Measurements from ENCODE around the gene SBF2. TPM values are rescaled to one million over a fixed set of nuclear protein-coding genes. Genes with fewer than 3 reads are reported as not detected.

SBF2 gene
- polyA plus RNA-seq, 1 donor from 2014 or later = 53.4 TPM

DNA sequence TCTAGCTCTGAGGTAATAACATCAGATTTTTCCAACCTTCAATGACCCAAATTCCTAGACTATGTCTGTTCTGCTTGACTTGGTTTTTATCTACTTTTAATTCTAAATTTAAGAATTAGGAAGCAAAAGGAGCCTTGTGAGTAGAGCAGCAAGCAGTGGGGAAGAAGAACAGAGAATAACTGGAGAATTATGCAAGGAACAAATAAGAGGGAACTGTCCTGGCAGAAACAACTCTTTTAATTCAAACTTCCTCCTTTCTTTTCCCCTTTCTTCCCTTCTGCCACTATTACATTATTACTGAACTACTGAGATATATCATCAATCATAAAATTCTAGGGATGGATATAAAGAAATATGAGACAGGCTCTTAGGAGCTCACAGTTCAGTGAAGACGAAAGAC, 276.1 kb downstream of the SBF2 start:
- H3K9ac ChIP-seq (ENCODE audit: low read length) = no peak overlapping the region
- H4K20me1 ChIP-seq (ENCODE audit: insufficient read depth) = no peaks in the 10 kb centered on the region
- no peak overlapping the region for H3K27ac ChIP-seq (ENCODE audit: low read length)
- H3K4me3 ChIP-seq (ENCODE audit: low read length) = no peak overlapping the region
- no peaks in the 10 kb centered on the region for H3K9me3 ChIP-seq (ENCODE audit: low read length)
- no peaks in the 10 kb centered on the region for H3F3A ChIP-seq (ENCODE audit: insufficient read depth, low read length, poor library complexity, severe bottlenecking)
- H3K9me2 ChIP-seq (ENCODE audit: insufficient read depth, low read length) = no peaks in the 10 kb centered on the region
- TF ChIP-seq TAF1 (IDR thresholded peaks at IDR 0.05; ENCODE audit: low read depth) (no peak), EP300 (conservative IDR thresholded peaks at IDR 0.05; ENCODE audit: poor library complexity, severe bottlenecking) (no peak), MXI1 (conservative IDR thresholded peaks at IDR 0.05; ENCODE audit: poor library complexity, severe bottlenecking) (no peak), POLR2AphosphoS5 (IDR thresholded peaks at IDR 0.05) (no peak), SMC3 (conservative IDR thresholded peaks at IDR 0.05; ENCODE audit: poor library complexity) (no peak), RAD21 (conservative IDR thresholded peaks at IDR 0.05) (no peak)
- TF ChIP-seq, protein P1, sequence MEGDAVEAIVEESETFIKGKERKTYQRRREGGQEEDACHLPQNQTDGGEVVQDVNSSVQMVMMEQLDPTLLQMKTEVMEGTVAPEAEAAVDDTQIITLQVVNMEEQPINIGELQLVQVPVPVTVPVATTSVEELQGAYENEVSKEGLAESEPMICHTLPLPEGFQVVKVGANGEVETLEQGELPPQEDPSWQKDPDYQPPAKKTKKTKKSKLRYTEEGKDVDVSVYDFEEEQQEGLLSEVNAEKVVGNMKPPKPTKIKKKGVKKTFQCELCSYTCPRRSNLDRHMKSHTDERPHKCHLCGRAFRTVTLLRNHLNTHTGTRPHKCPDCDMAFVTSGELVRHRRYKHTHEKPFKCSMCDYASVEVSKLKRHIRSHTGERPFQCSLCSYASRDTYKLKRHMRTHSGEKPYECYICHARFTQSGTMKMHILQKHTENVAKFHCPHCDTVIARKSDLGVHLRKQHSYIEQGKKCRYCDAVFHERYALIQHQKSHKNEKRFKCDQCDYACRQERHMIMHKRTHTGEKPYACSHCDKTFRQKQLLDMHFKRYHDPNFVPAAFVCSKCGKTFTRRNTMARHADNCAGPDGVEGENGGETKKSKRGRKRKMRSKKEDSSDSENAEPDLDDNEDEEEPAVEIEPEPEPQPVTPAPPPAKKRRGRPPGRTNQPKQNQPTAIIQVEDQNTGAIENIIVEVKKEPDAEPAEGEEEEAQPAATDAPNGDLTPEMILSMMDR (IDR thresholded peaks at IDR 0.05; ENCODE audit: poor library complexity, severe bottlenecking) = no peak
- TF ChIP-seq, protein P2, sequence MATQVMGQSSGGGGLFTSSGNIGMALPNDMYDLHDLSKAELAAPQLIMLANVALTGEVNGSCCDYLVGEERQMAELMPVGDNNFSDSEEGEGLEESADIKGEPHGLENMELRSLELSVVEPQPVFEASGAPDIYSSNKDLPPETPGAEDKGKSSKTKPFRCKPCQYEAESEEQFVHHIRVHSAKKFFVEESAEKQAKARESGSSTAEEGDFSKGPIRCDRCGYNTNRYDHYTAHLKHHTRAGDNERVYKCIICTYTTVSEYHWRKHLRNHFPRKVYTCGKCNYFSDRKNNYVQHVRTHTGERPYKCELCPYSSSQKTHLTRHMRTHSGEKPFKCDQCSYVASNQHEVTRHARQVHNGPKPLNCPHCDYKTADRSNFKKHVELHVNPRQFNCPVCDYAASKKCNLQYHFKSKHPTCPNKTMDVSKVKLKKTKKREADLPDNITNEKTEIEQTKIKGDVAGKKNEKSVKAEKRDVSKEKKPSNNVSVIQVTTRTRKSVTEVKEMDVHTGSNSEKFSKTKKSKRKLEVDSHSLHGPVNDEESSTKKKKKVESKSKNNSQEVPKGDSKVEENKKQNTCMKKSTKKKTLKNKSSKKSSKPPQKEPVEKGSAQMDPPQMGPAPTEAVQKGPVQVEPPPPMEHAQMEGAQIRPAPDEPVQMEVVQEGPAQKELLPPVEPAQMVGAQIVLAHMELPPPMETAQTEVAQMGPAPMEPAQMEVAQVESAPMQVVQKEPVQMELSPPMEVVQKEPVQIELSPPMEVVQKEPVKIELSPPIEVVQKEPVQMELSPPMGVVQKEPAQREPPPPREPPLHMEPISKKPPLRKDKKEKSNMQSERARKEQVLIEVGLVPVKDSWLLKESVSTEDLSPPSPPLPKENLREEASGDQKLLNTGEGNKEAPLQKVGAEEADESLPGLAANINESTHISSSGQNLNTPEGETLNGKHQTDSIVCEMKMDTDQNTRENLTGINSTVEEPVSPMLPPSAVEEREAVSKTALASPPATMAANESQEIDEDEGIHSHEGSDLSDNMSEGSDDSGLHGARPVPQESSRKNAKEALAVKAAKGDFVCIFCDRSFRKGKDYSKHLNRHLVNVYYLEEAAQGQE (IDR thresholded peaks at IDR 0.05; ENCODE audit: borderline replicate concordance) = no peak
- H3K4me2 ChIP-seq (ENCODE audit: low read length) = no peak overlapping the region
- H3K36me3 ChIP-seq (ENCODE audit: insufficient read depth, low read length) = no peaks in the 10 kb centered on the region
- H3K27me3 ChIP-seq (ENCODE audit: insufficient read depth, low read depth, low read length) = no peaks in the 10 kb centered on the region
- H3K79me2 ChIP-seq (replicated peaks; ENCODE audit: insufficient read depth, low read length) = no peaks in the 10 kb centered on the region
- no peak overlapping the region for H2AFZ ChIP-seq (ENCODE audit: low read depth, low read length)

DNA sequence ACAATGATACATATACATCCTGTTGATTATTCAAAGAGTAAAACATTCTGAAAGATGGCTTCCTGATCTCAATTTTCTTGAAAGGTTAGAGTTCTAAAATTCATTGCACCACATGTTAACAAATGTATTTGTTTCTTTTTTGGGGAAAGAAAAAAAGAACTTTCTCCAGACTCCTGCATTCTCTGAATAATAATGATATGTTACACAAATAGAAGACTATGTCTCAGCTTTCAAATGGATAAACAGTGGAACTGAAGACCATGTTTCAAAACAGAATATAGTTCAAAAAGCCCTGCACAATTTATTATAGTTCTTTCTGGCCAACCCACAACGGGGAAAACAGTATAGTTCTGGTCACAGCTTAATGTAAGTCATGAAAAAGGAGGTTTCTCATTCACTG, 277.0 kb downstream of the SBF2 start:
- Histone ChIP-seq H3K27me3 (ENCODE audit: insufficient read depth, low read depth, low read length) (no peaks in the 10 kb centered on the region), H3K9me2 (ENCODE audit: insufficient read depth, low read length) (no peaks in the 10 kb centered on the region), H3K79me2 (replicated peaks; ENCODE audit: insufficient read depth, low read length) (no peaks in the 10 kb centered on the region), H3K4me3 (ENCODE audit: low read length) (no peak overlapping the region), H3K9ac (ENCODE audit: low read length) (no peak overlapping the region), H4K20me1 (ENCODE audit: insufficient read depth) (no peaks in the 10 kb centered on the region), H3K27ac (ENCODE audit: low read length) (no peak overlapping the region), H3K9me3 (ENCODE audit: low read length) (no peaks in the 10 kb centered on the region), H3K36me3 (ENCODE audit: insufficient read depth, low read length) (no peaks in the 10 kb centered on the region), H3K4me2 (ENCODE audit: low read length) (no peak overlapping the region), H2AFZ (ENCODE audit: low read depth, low read length) (no peak overlapping the region), H3F3A (ENCODE audit: insufficient read depth, low read length, poor library complexity, severe bottlenecking) (no peaks in the 10 kb centered on the region)
- TF ChIP-seq TAF1 (IDR thresholded peaks at IDR 0.05; ENCODE audit: low read depth) (no peak), RAD21 (conservative IDR thresholded peaks at IDR 0.05) (no peak), EZH2 (IDR thresholded peaks at IDR 0.05; ENCODE audit: borderline replicate concordance, insufficient read depth, low read length, poor library complexity, severe bottlenecking) (no peak), EP300 (conservative IDR thresholded peaks at IDR 0.05; ENCODE audit: poor library complexity, severe bottlenecking) (no peak), SMC3 (conservative IDR thresholded peaks at IDR 0.05; ENCODE audit: poor library complexity) (no peak), MXI1 (conservative IDR thresholded peaks at IDR 0.05; ENCODE audit: poor library complexity, severe bottlenecking) (no peak), POLR2AphosphoS5 (IDR thresholded peaks at IDR 0.05) (no peak)
- TF ChIP-seq, protein P2 (IDR thresholded peaks at IDR 0.05; ENCODE audit: borderline replicate concordance) = no peak
- TF ChIP-seq, protein P1 (IDR thresholded peaks at IDR 0.05; ENCODE audit: poor library complexity, severe bottlenecking) = no peak
